ENCODE measurements around the gene STAM. TPM values are rescaled to one million over a fixed set of nuclear protein-coding genes. Genes with fewer than 3 reads are reported as not detected.

Gene STAM
- total RNA-seq, 2 donors from 2014 or later = 16.5 to 16.8 TPM

- Histone ChIP-seq H3K9ac (ENCODE audit: low read depth in 2 of 2, low read length in 2 of 2) (no peak overlapping the region), H3K4me3 (no peak overlapping the region), H3K27ac (no peak overlapping the region), H3K36me3 (no peaks in the 10 kb centered on the region), H3K4me1 (peaks cover 5% of the 10 kb centered on the region), H3K27me3 (no peaks in the 10 kb centered on the region), H3K9me3 (no peaks in the 10 kb centered on the region)
- no peak for TF ChIP-seq CTCF (IDR thresholded peaks at IDR 0.05)
- no peak for DNase-seq
- intact Hi-C loops (cut with DNase I) = no loop called here
Observed at GRCh38 chr10:17640331-17640816, 3.6 kb upstream of the STAM start.

- peak overlapping the region; percentile 94 for H3K27ac ChIP-seq
- no peaks in the 10 kb centered on the region for H3K36me3 ChIP-seq
- DNase-seq = no peak
- no peak for TF ChIP-seq CTCF (IDR thresholded peaks at IDR 0.05)
- H3K4me1 ChIP-seq = peaks cover 5% of the 10 kb centered on the region
- H3K9me3 ChIP-seq = no peaks in the 10 kb centered on the region
- H3K27me3 ChIP-seq = no peaks in the 10 kb centered on the region
- H3K9ac ChIP-seq (ENCODE audit: low read depth in 2 of 2, low read length in 2 of 2) = peak overlapping the region; percentile 89 to 100
- H3K4me3 ChIP-seq = peak overlapping the region; percentile 84
- intact Hi-C loops (cut with DNase I) = no loop called here
Observed at GRCh38 chr10:17643339-17643754, 604 bp upstream of the STAM start.

GRCh38 chr10:17644485-17644943 is 563 bp downstream of the STAM start:
- intact Hi-C loops (cut with DNase I) = no loop called here
- no peaks in the 10 kb centered on the region for H3K9me3 ChIP-seq
- TF ChIP-seq CTCF (IDR thresholded peaks at IDR 0.05) = no peak
- H3K27me3 ChIP-seq = no peaks in the 10 kb centered on the region
- H3K9ac ChIP-seq (ENCODE audit: low read depth in 2 of 2, low read length in 2 of 2) = peak overlapping the region; percentile 89 to 100
- H3K27ac ChIP-seq = peak overlapping the region; percentile 94
- H3K36me3 ChIP-seq = no peaks in the 10 kb centered on the region
- peaks cover 5% of the 10 kb centered on the region for H3K4me1 ChIP-seq
- peak overlapping the region; percentile 84 for H3K4me3 ChIP-seq
- DNase-seq = no peak

GRCh38 chr10:17645621-17646345 is 1.8 kb downstream of the STAM start:
- H3K4me3 ChIP-seq = no peak overlapping the region
- DNase-seq = no peak

GRCh38 chr10:17647326-17647725 is 3.4 kb downstream of the STAM start:
- Histone ChIP-seq H3K4me3 (no peak overlapping the region), H3K9ac (ENCODE audit: low read depth in 2 of 2, low read length in 2 of 2) (no peak overlapping the region), H3K36me3 (no peaks in the 10 kb centered on the region), H3K9me3 (no peaks in the 10 kb centered on the region), H3K4me1 (peaks cover 5% of the 10 kb centered on the region), H3K27me3 (no peaks in the 10 kb centered on the region), H3K27ac (no peak overlapping the region)
- intact Hi-C loops (cut with DNase I) = no loop called here
- TF ChIP-seq CTCF (IDR thresholded peaks at IDR 0.05) = no peak
- no peak for DNase-seq

More at GRCh38 chr10:17645621-17646345, 1.8 kb downstream of the STAM start:
- intact Hi-C loops (cut with DNase I) = no loop called here
- H3K9ac ChIP-seq (ENCODE audit: low read depth in 2 of 2, low read length in 2 of 2) = peak overlapping the region in 1 of 2 donors; percentile 100
- peaks cover 5% of the 10 kb centered on the region for H3K4me1 ChIP-seq
- H3K9me3 ChIP-seq = no peaks in the 10 kb centered on the region
- no peaks in the 10 kb centered on the region for H3K36me3 ChIP-seq
- H3K27ac ChIP-seq = no peak overlapping the region
- H3K27me3 ChIP-seq = no peaks in the 10 kb centered on the region
- TF ChIP-seq CTCF (IDR thresholded peaks at IDR 0.05) = no peak
